Stomach (tissue), 9 donors: ENCODE results near the gene NEDD4L. TPM values are rescaled to one million over a fixed set of nuclear protein-coding genes. Genes with fewer than 3 reads are reported as not detected.

Experiments used
- DNase-seq, 2 donors: peaks; one replicate each; pipeline versions ENCODE4 v3.0.0 to v3.0.0-alpha.2; 2013 to 2019
- H3K27ac ChIP-seq, 5 donors: fragments of 200-600 bp in 4 of 5; sonication (generic) in 4 of 5; one replicate each; pipeline ENCODE4 v1.5.1; 2013 to 2019; ENCODE audit warnings: mild to moderate bottlenecking in 1 of 5, moderate library complexity in 1 of 5
- H3K27me3 ChIP-seq, 3 donors: fragments of 200-600 bp; sonication (generic); one replicate each; pipeline ENCODE4 v1.5.1; 2017 to 2019; ENCODE audit warnings: mixed run types in 1 of 3
- H3K36me3 ChIP-seq, 4 donors: fragments of 200-600 bp; sonication (generic); 1 replicate in 3 of 4; 2 replicates in 1 of 4; pipeline ENCODE4 v1.5.1; 2016 to 2019
- H3K4me1 ChIP-seq, 4 donors: fragments of 200-600 bp; sonication (generic); one replicate each; pipeline ENCODE4 v1.5.1; 2016 to 2019
- H3K4me3 ChIP-seq, 4 donors: fragments of 200-600 bp; sonication (generic) in 3 of 4; one replicate each; pipeline ENCODE4 v1.5.1; 2016 to 2019; ENCODE audit warnings: mild to moderate bottlenecking in 1 of 4
- H3K9me3 ChIP-seq, 4 donors: fragments of 200-600 bp; sonication (generic); one replicate each; pipeline ENCODE4 v1.5.1; 2016 to 2019
- CTCF ChIP-seq, 7 experiments: fragments of 450-650 bp in 4 of 7; fragments of 200-600 bp in 3 of 7; sonication (generic) in 3 of 7; IDR thresholded peaks; one replicate each; pipeline ENCODE4 v1.5.1; 2016 to 2019; ENCODE audit warnings: antibody characterized with exemption in 7 of 7, control low read depth in 2 of 7, mild to moderate bottlenecking in 1 of 7
- EP300 ChIP-seq: sonication (generic); formaldehyde crosslinking; IDR thresholded peaks from one replicate; pipeline ENCODE4 v1.6.1; 2017; ENCODE audit warnings: antibody characterized with exemption
- POLR2A ChIP-seq, 4 donors: fragments of 450-650 bp; IDR thresholded peaks; one replicate each; pipeline ENCODE4 v1.6.1; 2016; ENCODE audit warnings: antibody characterized with exemption in 4 of 4, control low read depth in 2 of 4, mild to moderate bottlenecking in 1 of 4, moderate library complexity in 1 of 4
- POLR2AphosphoS5 ChIP-seq, 3 donors: sonication (generic); formaldehyde crosslinking; IDR thresholded peaks; one replicate each; pipeline ENCODE4 v1.6.1; 2016; ENCODE audit warnings: antibody characterized with exemption in 3 of 3
- WGBS, 5 donors: extraction: QIAGEN DNeasy Blood & Tissue Kit in 3 of 5; methylation state at CpG; one replicate each; pipeline versions ENCODE4 v1.1.5 to v1.1.7; 2013 to 2018; 5-methylcytosine and 5-hydroxymethylcytosine counted together
- intact Hi-C: fragments of 100-400 bp; cut with DNase I; formaldehyde crosslinking; loops from one replicate; pipeline ENCODE4 v1.15.1; 2023; ENCODE audit warnings: low total_unique reads
- polyA plus RNA-seq, 3 donors: library from polyadenylated mRNA; stranded (reverse); fragments of 200-250 nt; gene quantifications; one replicate each; pipeline ENCODE4 v1.2.3, GENCODE V29; 2013
- total RNA-seq, 5 donors: library from RNA; depleted of rRNA; stranded (reverse); fragments of >200 nt; gene quantifications; one replicate each; pipeline versions ENCODE4 v1.1.0 to v1.2.3, GENCODE V29; 2014 to 2016
- donor health status: healthy with polysubstance abuse.
- donor health status: Bipolar disorder and iron deficiency.
- donor health status: healthy.

The NEDD4L gene
- total and polyA plus RNA-seq, 8 donors: 46.1 to 315 (median 129) TPM

DNA sequence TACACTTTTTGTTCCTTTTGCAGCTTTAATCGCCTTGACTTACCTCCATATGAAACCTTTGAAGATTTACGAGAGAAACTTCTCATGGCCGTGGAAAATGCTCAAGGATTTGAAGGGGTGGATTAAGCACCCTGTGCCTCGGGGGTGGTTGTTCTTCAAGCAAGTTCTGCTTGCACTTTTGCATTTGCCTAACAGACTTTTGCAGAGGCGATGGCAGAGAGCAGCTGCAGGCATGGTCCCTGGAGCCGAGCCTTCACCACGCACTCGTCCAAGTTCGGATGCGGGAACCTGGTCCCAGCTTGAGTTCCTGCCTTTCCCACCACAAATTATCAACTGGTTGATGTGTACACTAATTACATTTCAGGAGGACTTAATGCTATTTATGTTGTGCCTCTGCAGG, 352.1 kb downstream of the NEDD4L start:
- no peak for DNase-seq
- WGBS, 5 donors: 82 to 89% (median 85%) methylated on average over 10 of the region's 10 CpGs
- Histone ChIP-seq H3K36me3 (peaks cover 16 to 78% (median 72%) of the 10 kb centered on the region in 4 donors), H3K27ac (no peak overlapping the region), H3K4me3 (no peak overlapping the region), H3K9me3 (no peaks in the 10 kb centered on the region), H3K27me3 (no peaks in the 10 kb centered on the region), H3K4me1 (peaks cover 0 to 21% (median 4%) of the 10 kb centered on the region in 4 donors)
- intact Hi-C loops: no loop called here
- TF ChIP-seq CTCF (IDR thresholded peaks at IDR 0.05): no peak
- no peak for TF ChIP-seq EP300
- TF ChIP-seq POLR2A (IDR thresholded peaks at IDR 0.05): no peak
- no peak for TF ChIP-seq POLR2AphosphoS5 (IDR thresholded peaks at IDR 0.05)

- H3K9me3 ChIP-seq: no peaks in the 10 kb centered on the region
- H3K27me3 ChIP-seq: no peaks in the 10 kb centered on the region
- intact Hi-C loops: no loop called here
- H3K4me3 ChIP-seq: no peak overlapping the region
- H3K4me1 ChIP-seq: peaks cover 0 to 13% (median 3%) of the 10 kb centered on the region in 4 donors
- TF ChIP-seq POLR2A (IDR thresholded peaks at IDR 0.05): no peak
- no peak for TF ChIP-seq EP300
- TF ChIP-seq POLR2AphosphoS5 (IDR thresholded peaks at IDR 0.05): no peak
- no peak overlapping the region for H3K27ac ChIP-seq
- no peak for DNase-seq
- WGBS, 5 donors: 84 to 86% (median 85%) methylated on average over 3 of the region's 3 CpGs
- peaks cover 15 to 70% (median 64%) of the 10 kb centered on the region in 4 donors for H3K36me3 ChIP-seq
Measured at GRCh38 chr18:58396966-58397365, 352.9 kb downstream of the NEDD4L start.

DNA sequence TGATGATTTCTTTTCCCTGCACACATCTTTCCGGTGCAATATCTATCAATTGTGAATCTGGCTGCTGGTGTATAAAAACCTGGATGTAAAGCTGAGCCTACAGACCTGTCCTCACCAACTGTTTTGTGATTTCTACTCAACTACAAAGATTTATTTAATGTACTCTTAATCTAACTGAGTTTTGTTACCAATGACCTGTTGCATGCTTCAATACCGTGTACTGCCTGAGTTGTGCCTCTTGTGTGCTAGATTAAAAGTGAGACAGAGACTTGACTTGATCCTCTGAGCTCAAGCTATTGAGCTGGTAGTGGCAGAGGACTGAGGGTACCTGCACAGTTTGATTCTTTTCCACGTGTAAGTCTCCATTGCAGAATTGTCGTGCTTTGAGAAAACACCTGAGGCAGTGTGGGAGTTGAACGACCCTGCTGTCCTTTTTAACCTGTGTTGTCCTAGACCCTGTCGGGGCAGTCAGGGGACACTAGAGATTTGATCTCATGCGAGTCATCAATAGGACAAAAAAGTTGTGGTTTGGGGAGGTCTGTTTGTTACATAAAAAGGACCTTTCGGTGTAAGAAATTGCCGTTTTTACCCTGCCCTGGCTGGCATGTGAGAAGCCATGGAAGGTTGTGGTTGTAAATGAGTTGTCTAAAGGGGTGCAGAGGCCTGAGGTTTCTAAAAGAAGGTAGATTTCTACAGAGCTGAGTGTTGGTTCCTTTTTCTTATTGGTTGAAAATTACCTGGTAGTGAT, 353.5 kb downstream of the NEDD4L start:
- intact Hi-C loops: no loop called here
- H3K27me3 ChIP-seq: no peaks in the 10 kb centered on the region
- H3K4me3 ChIP-seq: no peak overlapping the region
- peaks cover 0 to 12% (median 5%) of the 10 kb centered on the region in 4 donors for H3K4me1 ChIP-seq
- no peaks in the 10 kb centered on the region for H3K9me3 ChIP-seq
- H3K36me3 ChIP-seq: peaks cover 12 to 64% (median 58%) of the 10 kb centered on the region in 4 donors
- 79 to 88% (median 86%) methylated on average over 9 of the region's 9 CpGs for WGBS, 5 donors
- TF ChIP-seq EP300 (no peak), POLR2AphosphoS5 (IDR thresholded peaks at IDR 0.05) (no peak), CTCF (IDR thresholded peaks at IDR 0.05) (no peak), POLR2A (IDR thresholded peaks at IDR 0.05) (no peak)
- no peak for DNase-seq
- H3K27ac ChIP-seq: no peak overlapping the region

DNA sequence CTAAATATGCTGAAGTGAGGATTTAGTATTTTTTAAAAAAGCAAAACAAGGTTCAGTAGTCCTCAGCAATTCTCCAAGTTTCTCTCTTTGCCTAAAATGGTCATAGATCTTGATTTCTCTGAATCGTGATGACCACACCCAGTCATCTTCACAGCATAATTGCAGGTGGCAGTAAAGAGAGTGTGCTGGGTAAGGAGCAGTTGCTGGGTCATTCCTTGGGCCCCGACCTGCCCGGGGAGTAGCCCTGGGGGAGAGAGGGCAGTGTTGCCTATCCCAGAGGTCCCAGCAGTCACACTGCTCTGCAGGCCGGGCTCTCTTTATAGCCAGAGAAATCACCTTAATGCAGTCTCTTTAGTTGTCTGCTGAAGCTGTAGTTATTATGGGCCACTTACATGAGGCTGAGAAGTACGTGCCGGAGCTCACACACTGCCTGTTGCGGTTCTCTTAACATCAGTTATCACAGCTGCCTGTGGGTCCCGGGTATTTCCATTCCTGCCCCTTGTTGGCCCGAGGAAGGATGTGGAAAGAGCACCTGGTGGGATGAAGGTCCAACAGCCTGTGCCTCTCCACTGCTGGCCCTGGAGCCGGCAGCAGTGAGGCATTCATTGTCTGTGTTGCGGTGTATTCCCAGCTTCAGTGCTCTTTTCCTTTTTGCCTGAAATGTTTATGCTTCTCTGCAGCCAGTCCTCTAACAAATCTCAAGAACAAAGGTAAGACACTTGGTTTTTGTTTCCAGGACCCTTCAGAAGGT, 354.8 kb downstream of the NEDD4L start:
- Histone ChIP-seq H3K27ac (no peak overlapping the region), H3K27me3 (no peaks in the 10 kb centered on the region), H3K4me3 (no peak overlapping the region), H3K36me3 (peaks cover 10 to 52% (median 46%) of the 10 kb centered on the region in 4 donors), H3K4me1 (peaks cover 0 to 17% (median 11%) of the 10 kb centered on the region in 4 donors), H3K9me3 (no peaks in the 10 kb centered on the region)
- no peak for TF ChIP-seq POLR2AphosphoS5 (IDR thresholded peaks at IDR 0.05)
- no peak for TF ChIP-seq CTCF (IDR thresholded peaks at IDR 0.05)
- no peak for TF ChIP-seq EP300
- no peak for TF ChIP-seq POLR2A (IDR thresholded peaks at IDR 0.05)
- no peak for DNase-seq
- WGBS, 5 donors: 81 to 89% (median 86%) methylated on average over 11 of the region's 11 CpGs
- intact Hi-C loops: no loop called here
